ENCODE results near the gene PLD1. TPM values are rescaled to one million over a fixed set of nuclear protein-coding genes. Genes with fewer than 3 reads are reported as not detected.

Gene PLD1
- total and polyA plus RNA-seq, 7 donors, result 0.73 to 6.7 (median 1.9) TPM

- WGBS, 3 donors, result 73 to 81% (median 78%) methylated on average over 3 of the region's 3 CpGs
- Histone ChIP-seq H3K27ac (no peak overlapping the region), H3K4me3 (no peak overlapping the region), H3K36me3 (ENCODE audit: insufficient read depth in 1 of 2, low read depth in 1 of 2) (no peaks in the 10 kb centered on the region), H3K9me3 (no peaks in the 10 kb centered on the region), H3K27me3 (ENCODE audit: insufficient read depth in 3 of 3, low read length in 2 of 3) (no peaks in the 10 kb centered on the region), H3K4me1 (no peaks in the 10 kb centered on the region)
- ATAC-seq, result no peak
- DNase-seq, result no peak
- TF ChIP-seq CTCF (IDR thresholded peaks at IDR 0.05), result no peak
- intact Hi-C loops (cut with DNase I), result no loop called here
These were observed 225.2 kb downstream of the PLD1 start for GRCh38 chr3:171585039-171585438.

GRCh38 chr3:171584100-171584499 lies 226.2 kb downstream of the PLD1 start:
- Histone ChIP-seq H3K27ac (no peak overlapping the region), H3K9me3 (no peaks in the 10 kb centered on the region), H3K36me3 (ENCODE audit: insufficient read depth in 1 of 2, low read depth in 1 of 2) (no peaks in the 10 kb centered on the region), H3K4me3 (no peak overlapping the region), H3K27me3 (ENCODE audit: insufficient read depth in 3 of 3, low read length in 2 of 3) (no peaks in the 10 kb centered on the region), H3K4me1 (no peaks in the 10 kb centered on the region)
- TF ChIP-seq CTCF (IDR thresholded peaks at IDR 0.05), result no peak
- DNase-seq, result no peak
- no peak for ATAC-seq
- intact Hi-C loops (cut with DNase I), result no loop called here

- intact Hi-C loops (cut with DNase I), result no loop called here
- Histone ChIP-seq H3K4me3 (no peak overlapping the region), H3K36me3 (ENCODE audit: insufficient read depth in 1 of 2, low read depth in 1 of 2) (no peaks in the 10 kb centered on the region), H3K9me3 (no peaks in the 10 kb centered on the region), H3K4me1 (no peaks in the 10 kb centered on the region), H3K27me3 (ENCODE audit: insufficient read depth in 3 of 3, low read length in 2 of 3) (no peaks in the 10 kb centered on the region), H3K27ac (no peak overlapping the region)
- 80 to 86% (median 80%) methylated on average over 6 of the region's 6 CpGs for WGBS, 3 donors
- TF ChIP-seq CTCF (IDR thresholded peaks at IDR 0.05), result no peak
- DNase-seq (no peak), ATAC-seq (no peak)
These were observed 235.6 kb downstream of the PLD1 start for GRCh38 chr3:171574556-171575240.

- peaks cover 4% of the 10 kb centered on the region for H3K4me1 ChIP-seq
- H3K27ac ChIP-seq, result no peak overlapping the region
- no peaks in the 10 kb centered on the region for H3K36me3 ChIP-seq (ENCODE audit: insufficient read depth in 1 of 2, low read depth in 1 of 2)
- WGBS, 3 donors, result 91 to 96% (median 92%) methylated on average over 7 of the region's 7 CpGs
- TF ChIP-seq CTCF (IDR thresholded peaks at IDR 0.05), result no peak
- intact Hi-C loops (cut with DNase I), result loop anchor here (5.0 to 10.0 kb wide), 4 partner anchors 382 to 605 kb away; no protein-coding TSS in a partner anchor
- no peaks in the 10 kb centered on the region for H3K9me3 ChIP-seq
- no peak overlapping the region for H3K4me3 ChIP-seq
- H3K27me3 ChIP-seq (ENCODE audit: insufficient read depth in 3 of 3, low read length in 2 of 3), result no peaks in the 10 kb centered on the region
- ATAC-seq (no peak), DNase-seq (no peak)
These were observed 240.6 kb downstream of the PLD1 start for GRCh38 chr3:171569571-171570132.

GRCh38 chr3:171568766-171569165 lies 241.5 kb downstream of the PLD1 start:
- Histone ChIP-seq H3K27me3 (ENCODE audit: insufficient read depth in 3 of 3, low read length in 2 of 3) (no peaks in the 10 kb centered on the region), H3K9me3 (no peaks in the 10 kb centered on the region), H3K4me1 (peaks cover 4% of the 10 kb centered on the region), H3K27ac (no peak overlapping the region), H3K4me3 (no peak overlapping the region), H3K36me3 (ENCODE audit: insufficient read depth in 1 of 2, low read depth in 1 of 2) (no peaks in the 10 kb centered on the region)
- TF ChIP-seq CTCF (IDR thresholded peaks at IDR 0.05), result no peak
- ATAC-seq (no peak), DNase-seq (no peak)
- intact Hi-C loops (cut with DNase I), result loop anchor here (5.0 to 10.0 kb wide), 4 partner anchors 381 to 604 kb away; no protein-coding TSS in a partner anchor

All from psoas muscle (tissue), 8 donors.